ENCODE data around the gene AFF2. TPM values are rescaled to one million over a fixed set of nuclear protein-coding genes. Genes with fewer than 3 reads are reported as not detected.

Gene AFF2
- total RNA-seq, 1 experiment from 2014 or later = 0.16 TPM

DNA sequence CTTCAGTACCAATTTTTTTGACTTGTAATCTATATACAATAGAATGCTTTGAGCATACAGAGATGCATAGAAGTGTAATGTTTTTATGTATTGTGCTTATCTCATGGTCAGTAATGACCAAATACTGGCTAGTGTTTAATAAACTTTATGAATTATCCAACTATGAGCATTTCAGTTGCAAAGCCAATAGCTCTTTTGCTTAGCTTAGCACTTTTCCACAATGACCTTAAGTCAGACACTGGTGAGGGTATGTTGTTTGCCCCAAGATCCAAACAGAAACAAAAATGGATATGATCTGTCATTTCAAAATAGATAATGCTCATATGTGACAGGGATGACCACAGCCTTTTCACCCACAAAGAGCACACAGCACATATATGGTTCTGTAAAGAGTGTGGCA is 393.0 kb downstream of the AFF2 start:
- no peaks in the 10 kb centered on the region for H3K9me3 Mint-ChIP-seq (ENCODE audit: unreplicated experiment)
- BruUV-seq (replicated peaks) = no TSS peak
- ChIA-PET POLR2A (no interaction called here), CTCF (no interaction called here)
- DNase-seq = no peak
- H3K4me1 Mint-ChIP-seq (ENCODE audit: low read depth, unreplicated experiment) = no peaks in the 10 kb centered on the region
- TF ChIP-seq, protein P1, sequence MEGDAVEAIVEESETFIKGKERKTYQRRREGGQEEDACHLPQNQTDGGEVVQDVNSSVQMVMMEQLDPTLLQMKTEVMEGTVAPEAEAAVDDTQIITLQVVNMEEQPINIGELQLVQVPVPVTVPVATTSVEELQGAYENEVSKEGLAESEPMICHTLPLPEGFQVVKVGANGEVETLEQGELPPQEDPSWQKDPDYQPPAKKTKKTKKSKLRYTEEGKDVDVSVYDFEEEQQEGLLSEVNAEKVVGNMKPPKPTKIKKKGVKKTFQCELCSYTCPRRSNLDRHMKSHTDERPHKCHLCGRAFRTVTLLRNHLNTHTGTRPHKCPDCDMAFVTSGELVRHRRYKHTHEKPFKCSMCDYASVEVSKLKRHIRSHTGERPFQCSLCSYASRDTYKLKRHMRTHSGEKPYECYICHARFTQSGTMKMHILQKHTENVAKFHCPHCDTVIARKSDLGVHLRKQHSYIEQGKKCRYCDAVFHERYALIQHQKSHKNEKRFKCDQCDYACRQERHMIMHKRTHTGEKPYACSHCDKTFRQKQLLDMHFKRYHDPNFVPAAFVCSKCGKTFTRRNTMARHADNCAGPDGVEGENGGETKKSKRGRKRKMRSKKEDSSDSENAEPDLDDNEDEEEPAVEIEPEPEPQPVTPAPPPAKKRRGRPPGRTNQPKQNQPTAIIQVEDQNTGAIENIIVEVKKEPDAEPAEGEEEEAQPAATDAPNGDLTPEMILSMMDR (IDR thresholded peaks at IDR 0.05; ENCODE audit: insufficient read depth in 1 of 2, low read depth in 1 of 2, low read length in 1 of 2, severe bottlenecking in 1 of 2, unreplicated experiment in 1 of 2) = no peak
- no peak overlapping the region for H3K27ac Mint-ChIP-seq (ENCODE audit: unreplicated experiment)
- H3K4me3 ChIP-seq (ENCODE audit: low read depth, low read length) = no peak overlapping the region
- H3K4me3 Mint-ChIP-seq (ENCODE audit: unreplicated experiment) = no peak overlapping the region
- no peaks in the 10 kb centered on the region for H3K4me1 ChIP-seq
- intact Hi-C loops (cut with micrococcal nuclease; ENCODE audit: unreplicated experiment) = no loop called here
- H3K27me3 Mint-ChIP-seq (ENCODE audit: insufficient read depth, unreplicated experiment) = no peaks in the 10 kb centered on the region
- no peaks in the 10 kb centered on the region for H3K36me3 Mint-ChIP-seq (ENCODE audit: insufficient read depth, unreplicated experiment)
- H3K36me3 ChIP-seq (ENCODE audit: control insufficient read depth, insufficient read depth, low read length) = no peaks in the 10 kb centered on the region
- H3K9me3 ChIP-seq = no peaks in the 10 kb centered on the region
- H3K27me3 ChIP-seq (replicated peaks; ENCODE audit: control insufficient read depth, insufficient read depth, low read length) = no peaks in the 10 kb centered on the region

GRCh38 chrX:148902581-148902980 is 402.2 kb downstream of the AFF2 start:
- ChIA-PET POLR2A (no interaction called here), CTCF (no interaction called here)
- DNase-seq = no peak
- TF ChIP-seq, protein P1 (IDR thresholded peaks at IDR 0.05; ENCODE audit: insufficient read depth in 1 of 2, low read depth in 1 of 2, low read length in 1 of 2, severe bottlenecking in 1 of 2, unreplicated experiment in 1 of 2) = no peak
- Histone ChIP-seq H3K9me3 (no peaks in the 10 kb centered on the region), H3K4me1 (no peaks in the 10 kb centered on the region), H3K27me3 (replicated peaks; ENCODE audit: control insufficient read depth, insufficient read depth, low read length) (no peaks in the 10 kb centered on the region), H3K36me3 (ENCODE audit: control insufficient read depth, insufficient read depth, low read length) (no peaks in the 10 kb centered on the region), H3K4me3 (ENCODE audit: low read depth, low read length) (no peak overlapping the region)
- intact Hi-C loops (cut with micrococcal nuclease; ENCODE audit: unreplicated experiment) = no loop called here
- H3K27ac Mint-ChIP-seq (ENCODE audit: unreplicated experiment) = no peak overlapping the region
- no peaks in the 10 kb centered on the region for H3K4me1 Mint-ChIP-seq (ENCODE audit: low read depth, unreplicated experiment)
- no peaks in the 10 kb centered on the region for H3K36me3 Mint-ChIP-seq (ENCODE audit: insufficient read depth, unreplicated experiment)
- BruUV-seq (replicated peaks) = no TSS peak
- no peaks in the 10 kb centered on the region for H3K27me3 Mint-ChIP-seq (ENCODE audit: insufficient read depth, unreplicated experiment)
- H3K9me3 Mint-ChIP-seq (ENCODE audit: unreplicated experiment) = no peaks in the 10 kb centered on the region
- no peak overlapping the region for H3K4me3 Mint-ChIP-seq (ENCODE audit: unreplicated experiment)

- H3K4me3 ChIP-seq (ENCODE audit: low read depth, low read length) = no peak overlapping the region
- H3K9me3 ChIP-seq = no peaks in the 10 kb centered on the region
- no peaks in the 10 kb centered on the region for H3K36me3 ChIP-seq (ENCODE audit: control insufficient read depth, insufficient read depth, low read length)
- TF ChIP-seq, protein P1 (IDR thresholded peaks at IDR 0.05; ENCODE audit: insufficient read depth in 1 of 2, low read depth in 1 of 2, low read length in 1 of 2, severe bottlenecking in 1 of 2, unreplicated experiment in 1 of 2) = no peak
- H3K4me1 Mint-ChIP-seq (ENCODE audit: low read depth, unreplicated experiment) = no peaks in the 10 kb centered on the region
- H3K36me3 Mint-ChIP-seq (ENCODE audit: insufficient read depth, unreplicated experiment) = no peaks in the 10 kb centered on the region
- H3K27me3 Mint-ChIP-seq (ENCODE audit: insufficient read depth, unreplicated experiment) = no peaks in the 10 kb centered on the region
- H3K4me1 ChIP-seq = no peaks in the 10 kb centered on the region
- POLR2A ChIA-PET = no interaction called here
- CTCF ChIA-PET = no interaction called here
- no peaks in the 10 kb centered on the region for H3K9me3 Mint-ChIP-seq (ENCODE audit: unreplicated experiment)
- intact Hi-C loops (cut with micrococcal nuclease; ENCODE audit: unreplicated experiment) = no loop called here
- H3K4me3 Mint-ChIP-seq (ENCODE audit: unreplicated experiment) = no peak overlapping the region
- no peak overlapping the region for H3K27ac Mint-ChIP-seq (ENCODE audit: unreplicated experiment)
- no peak for DNase-seq
- BruUV-seq (replicated peaks) = no TSS peak
- no peaks in the 10 kb centered on the region for H3K27me3 ChIP-seq (replicated peaks; ENCODE audit: control insufficient read depth, insufficient read depth, low read length)
Measured at GRCh38 chrX:148903176-148903575, 402.8 kb downstream of the AFF2 start.
